B cell (primary cell): Measurements from ENCODE around the gene PCSK2. TPM values are rescaled to one million over a fixed set of nuclear protein-coding genes. Genes with fewer than 3 reads are reported as not detected.

Experiments used
- ATAC-seq: fragments of 200-7000 bp; cut with Tn5 transposase; one replicate; pipeline ENCODE4 v1.10.0; 2021; ENCODE audit warnings: low read depth, mild to moderate bottlenecking, moderate number of reproducible peaks, moderate library complexity
- CTCF ChIA-PET: fragments of 350-600 bp; sonication (Branson Sonifier 250); formaldehyde crosslinking; loops from one replicate; lab custom pipeline; 2021; ENCODE audit warnings: antibody characterized with exemption, inconsistent platforms; lab: Charles Lee
- POLR2A ChIA-PET: fragments of 350-600 bp; sonication (Branson Sonifier 250); formaldehyde crosslinking; loops from one replicate; lab custom pipeline; 2021; ENCODE audit warnings: antibody characterized with exemption; lab: Charles Lee
- DNase-seq: peaks from one replicate; pipeline ENCODE4 v3.0.0; 2013
- H2AFZ ChIP-seq: 2 replicates; pipeline ENCODE4 v1.6.1; 2012; ENCODE audit warnings: mild to moderate bottlenecking, low read depth, low read length; ENCODE audit not compliant: insufficient read depth, poor library complexity, severe bottlenecking
- H3K27ac ChIP-seq, 2 donors: 1 replicate in 1 of 2; 2 replicates in 1 of 2; pipeline ENCODE4 v1.5.1; 2012 to 2013; ENCODE audit warnings: low read length in 2 of 2, mild to moderate bottlenecking in 2 of 2, moderate library complexity in 1 of 2
- H3K27me3 ChIP-seq, 4 experiments: fragments of 200-600 bp in 1 of 4; sonication (generic) in 1 of 4; replicated peaks in 1 of 4; 1 replicate in 2 of 4; 2 replicates in 2 of 4; pipeline versions ENCODE4 v1.6.1 to v1.7.0; 2013 to 2016; ENCODE audit warnings: low read length in 3 of 4, mild to moderate bottlenecking in 2 of 4, mixed read lengths in 1 of 4, moderate library complexity in 1 of 4; ENCODE audit not compliant: insufficient read depth in 4 of 4, control insufficient read depth in 3 of 4; ENCODE audit errors: control extremely low read depth in 1 of 4
- H3K36me3 ChIP-seq, 2 experiments: replicated peaks in 1 of 2; 1 replicate in 1 of 2; 2 replicates in 1 of 2; pipeline versions ENCODE4 v1.6.1 to v1.7.1; 2013; ENCODE audit warnings: low read length in 1 of 2; ENCODE audit not compliant: insufficient read depth in 2 of 2, control insufficient read depth in 1 of 2; ENCODE audit errors: control extremely low read depth in 1 of 2, extremely low read depth in 1 of 2
- H3K4me1 ChIP-seq, 2 donors: fragments of 200-600 bp in 1 of 2; sonication (generic) in 1 of 2; 1 replicate in 1 of 2; 2 replicates in 1 of 2; pipeline versions ENCODE4 v1.5.1 to v1.6.1; 2013 to 2017; ENCODE audit warnings: low read length in 2 of 2; ENCODE audit not compliant: control insufficient read depth in 2 of 2, insufficient read depth in 2 of 2
- H3K4me2 ChIP-seq: replicated peaks from 2 replicates; pipeline ENCODE3; 2012; ENCODE audit warnings: mild to moderate bottlenecking, low read depth, low read length; ENCODE audit not compliant: poor library complexity, severe bottlenecking
- H3K4me3 ChIP-seq, 5 experiments: fragments of 200-600 bp in 1 of 5; sonication (generic) in 1 of 5; 1 replicate in 3 of 5; 2 replicates in 2 of 5; pipeline versions ENCODE4 v1.5.1 to v1.7.0; 2011 to 2016; ENCODE audit warnings: low read length in 4 of 5, mild to moderate bottlenecking in 4 of 5, low read depth in 2 of 5, control low read depth in 1 of 5, moderate library complexity in 1 of 5; ENCODE audit not compliant: insufficient read depth in 1 of 5; ENCODE audit errors: control extremely low read depth in 1 of 5, extremely low read depth in 1 of 5
- H3K79me2 ChIP-seq: fragments of 200-600 bp; sonication (generic); one replicate; pipeline ENCODE4 v1.6.0; 2016; ENCODE audit warnings: low read length; ENCODE audit not compliant: control insufficient read depth, insufficient read depth
- H3K9ac ChIP-seq: fragments of 200-600 bp; sonication (generic); 2 replicates; pipeline ENCODE4 v1.6.1; 2017; ENCODE audit warnings: mild to moderate bottlenecking, low read length, moderate library complexity
- H3K9me3 ChIP-seq, 3 donors: one replicate each; pipeline versions ENCODE4 v1.6.1 to v1.7.1; 2013; ENCODE audit warnings: low read length in 2 of 3; ENCODE audit not compliant: control insufficient read depth in 2 of 3, insufficient read depth in 1 of 3; ENCODE audit errors: control extremely low read depth in 1 of 3
- H4K20me1 ChIP-seq: 2 replicates; pipeline ENCODE4 v1.6.0; 2012; ENCODE audit warnings: mild to moderate bottlenecking, low read length; ENCODE audit not compliant: insufficient read depth, control insufficient read depth, poor library complexity, severe bottlenecking
- H3K27ac Mint-ChIP-seq: one replicate; pipeline ENCODE4 v1.8.0; 2021; ENCODE audit warnings: mixed read lengths
- H3K27me3 Mint-ChIP-seq: one replicate; pipeline ENCODE4 v1.8.0; 2021; ENCODE audit warnings: mixed read lengths
- H3K4me1 Mint-ChIP-seq: one replicate; pipeline ENCODE4 v1.8.0; 2021; ENCODE audit warnings: mixed read lengths
- H3K4me3 Mint-ChIP-seq: one replicate; pipeline ENCODE4 v1.8.0; 2021; ENCODE audit warnings: mixed read lengths
- H3K9me3 Mint-ChIP-seq: one replicate; pipeline ENCODE4 v1.8.0; 2022; ENCODE audit warnings: mixed read lengths; ENCODE audit not compliant: insufficient read depth
- EZH2 ChIP-seq: IDR thresholded peaks from 2 replicates; pipeline ENCODE4 v1.6.1; 2012; ENCODE audit warnings: borderline replicate concordance, low read depth, mild to moderate bottlenecking, moderate library complexity, low read length; ENCODE audit not compliant: insufficient read depth, poor library complexity, severe bottlenecking
- intact Hi-C: fragments of 100-400 bp; cut with micrococcal nuclease; formaldehyde crosslinking; loops from one replicate; pipeline ENCODE4 v1.10.0; 2022
- polyA plus RNA-seq: library from polyadenylated mRNA; depleted of rRNA; stranded (reverse); fragments of >200 nt; gene quantifications from 2 replicates; pipeline ENCODE4 v1.2.3, GENCODE V29; 2012
- total RNA-seq, 2 donors: library from RNA; stranded (reverse); fragments of 120-200 nt in 1 of 2; gene quantifications; 1 replicate in 1 of 2; 2 replicates in 1 of 2; pipeline versions ENCODE4 v1.2.3 to v1.2.4, GENCODE V29; 2013 to 2022
- TF ChIP-seq, protein P1 (sequence below): fragments of 200-600 bp; IDR thresholded peaks from one replicate; pipeline ENCODE4 v1.8.0; 2022; ENCODE audit warnings: antibody characterized with exemption, mild to moderate bottlenecking

Gene PCSK2
- total and polyA plus RNA-seq, 2 donors (not counting 1 experiment from before 2014, with no cell fraction given), result not detected

- POLR2A ChIA-PET, result no interaction called here
- DNase-seq, result peak; percentile 26
- TF ChIP-seq, protein P1, sequence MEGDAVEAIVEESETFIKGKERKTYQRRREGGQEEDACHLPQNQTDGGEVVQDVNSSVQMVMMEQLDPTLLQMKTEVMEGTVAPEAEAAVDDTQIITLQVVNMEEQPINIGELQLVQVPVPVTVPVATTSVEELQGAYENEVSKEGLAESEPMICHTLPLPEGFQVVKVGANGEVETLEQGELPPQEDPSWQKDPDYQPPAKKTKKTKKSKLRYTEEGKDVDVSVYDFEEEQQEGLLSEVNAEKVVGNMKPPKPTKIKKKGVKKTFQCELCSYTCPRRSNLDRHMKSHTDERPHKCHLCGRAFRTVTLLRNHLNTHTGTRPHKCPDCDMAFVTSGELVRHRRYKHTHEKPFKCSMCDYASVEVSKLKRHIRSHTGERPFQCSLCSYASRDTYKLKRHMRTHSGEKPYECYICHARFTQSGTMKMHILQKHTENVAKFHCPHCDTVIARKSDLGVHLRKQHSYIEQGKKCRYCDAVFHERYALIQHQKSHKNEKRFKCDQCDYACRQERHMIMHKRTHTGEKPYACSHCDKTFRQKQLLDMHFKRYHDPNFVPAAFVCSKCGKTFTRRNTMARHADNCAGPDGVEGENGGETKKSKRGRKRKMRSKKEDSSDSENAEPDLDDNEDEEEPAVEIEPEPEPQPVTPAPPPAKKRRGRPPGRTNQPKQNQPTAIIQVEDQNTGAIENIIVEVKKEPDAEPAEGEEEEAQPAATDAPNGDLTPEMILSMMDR, result no peak
- TF ChIP-seq EZH2, result no peak
Measured at GRCh38 chr20:17525650-17526049, 298.8 kb downstream of the PCSK2 start.

GRCh38 chr20:17529586-17529985 is 302.7 kb downstream of the PCSK2 start:
- Histone ChIP-seq H3K9me3 (no peaks in the 10 kb centered on the region), H3K4me1 (peaks cover 6 to 14% of the 10 kb centered on the region in 2 donors), H3K27me3 (peaks cover 0 to 26% (median 23%) of the 10 kb centered on the region in 4 experiments), H2AFZ (no peak overlapping the region), H3K79me2 (no peaks in the 10 kb centered on the region), H3K36me3 (no peaks in the 10 kb centered on the region), H3K4me2 (no peak overlapping the region), H3K27ac (no peak overlapping the region), H3K4me3 (no peak overlapping the region), H3K9ac (no peak overlapping the region), H4K20me1 (no peaks in the 10 kb centered on the region)
- TF ChIP-seq EZH2, result no peak
- TF ChIP-seq, protein P1, result no peak
- no peaks in the 10 kb centered on the region for H3K9me3 Mint-ChIP-seq
- intact Hi-C loops, result no loop called here
- H3K27ac Mint-ChIP-seq, result no peak overlapping the region
- peaks cover 10% of the 10 kb centered on the region for H3K4me1 Mint-ChIP-seq
- ATAC-seq, result no peak
- H3K27me3 Mint-ChIP-seq, result peaks cover 46% of the 10 kb centered on the region
- H3K4me3 Mint-ChIP-seq, result no peak overlapping the region
- CTCF ChIA-PET, result no interaction called here
- no peak for DNase-seq
- POLR2A ChIA-PET, result no interaction called here

More at GRCh38 chr20:17525650-17526049, 298.8 kb downstream of the PCSK2 start:
- Histone ChIP-seq H3K9ac (no peak overlapping the region), H4K20me1 (no peaks in the 10 kb centered on the region), H3K27me3 (peaks cover 0 to 15% (median 13%) of the 10 kb centered on the region in 4 experiments), H3K36me3 (no peaks in the 10 kb centered on the region), H3K79me2 (no peaks in the 10 kb centered on the region), H3K27ac (no peak overlapping the region), H3K9me3 (no peaks in the 10 kb centered on the region), H2AFZ (no peak overlapping the region), H3K4me2 (no peak overlapping the region), H3K4me1 (peaks cover under 1 to 5% of the 10 kb centered on the region in 2 donors), H3K4me3 (no peak overlapping the region)
- Mint-ChIP-seq H3K27me3 (peaks cover 31% of the 10 kb centered on the region), H3K27ac (no peak overlapping the region), H3K4me3 (no peak overlapping the region), H3K4me1 (peaks cover 4% of the 10 kb centered on the region), H3K9me3 (no peaks in the 10 kb centered on the region)
- CTCF ChIA-PET, result no interaction called here
- intact Hi-C loops, result no loop called here
- ATAC-seq, result peak; percentile 31
